RCC 7860 (cell line): ENCODE results near the gene RNASE11.
"Not testable (repeated sequence)": the region's sequence is repeated elsewhere in the genome, so short reads cannot be mapped to it uniquely, and the experiment has no call there.

Experiments used
- DNase-seq: peaks from one replicate; pipeline ENCODE4 v3.0.0-alpha.2; 2015; ENCODE audit warnings: low spot score
- FAIRE-seq: peaks from 2 replicates; lab custom pipeline; 2012; peaks lifted over from hg19 to GRCh38; lab: Jason Lieb, UNC

Gene RNASE11

DNA sequence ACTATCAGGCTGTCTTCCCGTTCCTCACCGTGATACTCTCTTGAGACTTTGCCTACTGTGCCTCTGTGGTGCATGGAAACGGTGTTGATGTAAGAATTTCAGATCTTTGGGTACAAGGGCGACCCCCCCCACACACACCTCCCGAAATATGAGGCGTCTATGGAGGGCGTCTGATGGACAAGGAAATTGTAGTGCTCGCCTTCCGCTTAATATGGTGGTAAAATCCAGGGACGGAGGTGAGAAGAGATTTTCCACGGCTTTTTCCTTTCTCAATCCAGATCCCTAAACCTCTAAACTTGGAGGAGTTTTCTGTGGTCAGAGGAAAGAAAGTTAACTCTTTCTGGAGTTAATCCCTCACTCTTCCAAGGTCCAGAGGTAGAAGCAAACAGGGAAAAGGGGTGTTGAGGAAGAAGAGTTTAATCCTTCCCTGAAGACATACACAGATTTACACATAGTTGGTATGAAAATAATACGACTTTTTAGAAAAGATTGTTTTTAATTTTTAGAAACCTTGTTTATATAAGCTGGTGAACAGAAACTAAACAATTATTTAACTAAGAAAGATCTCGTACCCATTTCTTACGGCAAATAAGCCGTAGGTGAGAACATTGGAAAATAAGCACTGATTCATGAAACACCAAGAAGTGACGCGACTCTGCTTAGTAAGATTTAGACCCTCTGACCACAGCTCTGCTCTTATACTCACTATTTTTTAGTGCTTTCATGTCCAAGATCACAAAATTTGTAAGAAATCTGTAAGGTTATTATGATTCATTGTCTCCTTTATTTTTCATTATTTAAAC, 26.4 kb upstream of the RNASE11 start:
- FAIRE-seq = no peak
- no peak for DNase-seq

DNA sequence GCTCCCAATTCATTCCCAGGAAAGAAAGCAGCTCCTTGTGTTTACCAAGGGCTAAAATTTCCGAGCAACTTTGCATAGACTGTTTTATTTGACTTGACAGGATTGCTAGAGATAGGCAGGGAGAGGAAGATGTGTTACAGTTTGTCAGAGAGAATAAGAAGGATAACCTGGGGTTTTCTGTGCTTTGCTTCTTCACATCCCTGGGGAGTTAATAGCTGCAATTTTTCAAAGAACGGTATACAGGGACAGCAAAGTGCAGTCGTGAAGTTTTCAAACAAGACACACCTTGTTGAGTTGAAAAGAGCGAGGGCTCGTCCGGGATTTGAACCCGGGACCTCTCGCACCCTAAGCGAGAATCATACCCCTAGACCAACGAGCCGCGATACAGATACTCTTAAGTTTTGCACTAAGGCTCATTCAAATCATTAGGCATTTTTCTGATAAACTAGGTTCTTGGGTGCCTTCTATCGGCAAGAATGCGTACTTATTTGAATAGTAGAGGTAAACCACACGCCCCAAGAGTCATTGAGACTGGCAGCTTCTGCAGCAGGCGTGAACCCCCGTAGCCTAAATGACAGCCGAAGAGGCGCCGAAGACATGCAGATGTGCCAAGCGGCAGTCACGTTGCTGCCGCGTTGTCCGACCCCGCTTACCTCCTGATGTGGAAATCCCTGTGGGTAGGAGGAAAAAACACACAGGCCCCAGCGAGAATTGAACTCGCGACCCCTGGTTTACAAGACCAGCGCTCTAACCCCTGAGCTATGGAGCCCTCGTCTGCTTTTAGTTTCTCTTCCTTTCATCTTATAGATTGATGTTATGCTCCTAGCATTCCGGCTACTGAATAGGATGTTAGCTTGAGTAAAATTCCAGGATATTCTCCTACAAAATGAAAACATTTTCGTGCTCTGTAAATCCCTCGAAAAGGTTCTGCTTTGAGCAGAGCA, 25.6 kb upstream of the RNASE11 start:
- DNase-seq (peak; percentile 96), FAIRE-seq (peak; percentile 76)

DNA sequence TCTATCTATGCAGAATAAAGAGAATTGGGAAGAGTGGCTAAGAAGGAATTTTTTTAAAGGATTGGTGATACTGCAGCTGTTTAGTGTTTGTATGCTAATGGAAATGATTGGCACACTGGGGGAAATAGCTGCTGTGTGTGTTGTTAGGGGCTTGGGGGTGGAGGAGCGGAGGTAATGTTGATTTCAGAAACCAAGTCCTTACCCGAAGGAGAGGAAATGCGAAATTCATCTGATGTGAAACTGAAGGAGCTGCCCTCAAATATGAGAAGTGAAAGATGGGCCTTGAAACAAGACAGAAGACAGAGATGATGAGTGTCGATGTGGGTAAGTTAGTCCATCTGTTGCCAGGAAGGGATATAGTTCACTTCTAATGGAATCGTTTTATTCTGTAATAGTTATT, 24.6 kb upstream of the RNASE11 start:
- DNase-seq (no peak), FAIRE-seq (no peak)

DNA sequence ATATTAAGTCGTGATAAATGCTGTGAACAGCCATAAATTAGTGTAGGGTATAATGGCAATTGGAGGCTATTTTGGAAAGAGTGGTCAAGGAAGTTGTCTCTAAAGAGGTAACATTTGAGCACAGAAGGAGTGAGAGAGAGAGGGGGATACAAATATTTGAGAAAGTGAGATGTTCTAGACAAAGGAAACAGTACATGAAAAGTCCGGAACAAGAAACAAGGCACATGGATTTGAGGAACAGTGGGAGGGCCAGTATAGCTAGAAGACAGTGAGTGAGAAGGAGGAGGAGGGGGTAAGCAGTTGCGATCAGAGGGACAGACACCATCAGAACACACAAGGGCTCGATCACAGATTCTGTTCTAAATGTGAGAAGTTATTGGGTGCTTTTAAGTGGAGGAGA, 23.5 kb upstream of the RNASE11 start:
- FAIRE-seq = no peak
- DNase-seq = no peak

DNA sequence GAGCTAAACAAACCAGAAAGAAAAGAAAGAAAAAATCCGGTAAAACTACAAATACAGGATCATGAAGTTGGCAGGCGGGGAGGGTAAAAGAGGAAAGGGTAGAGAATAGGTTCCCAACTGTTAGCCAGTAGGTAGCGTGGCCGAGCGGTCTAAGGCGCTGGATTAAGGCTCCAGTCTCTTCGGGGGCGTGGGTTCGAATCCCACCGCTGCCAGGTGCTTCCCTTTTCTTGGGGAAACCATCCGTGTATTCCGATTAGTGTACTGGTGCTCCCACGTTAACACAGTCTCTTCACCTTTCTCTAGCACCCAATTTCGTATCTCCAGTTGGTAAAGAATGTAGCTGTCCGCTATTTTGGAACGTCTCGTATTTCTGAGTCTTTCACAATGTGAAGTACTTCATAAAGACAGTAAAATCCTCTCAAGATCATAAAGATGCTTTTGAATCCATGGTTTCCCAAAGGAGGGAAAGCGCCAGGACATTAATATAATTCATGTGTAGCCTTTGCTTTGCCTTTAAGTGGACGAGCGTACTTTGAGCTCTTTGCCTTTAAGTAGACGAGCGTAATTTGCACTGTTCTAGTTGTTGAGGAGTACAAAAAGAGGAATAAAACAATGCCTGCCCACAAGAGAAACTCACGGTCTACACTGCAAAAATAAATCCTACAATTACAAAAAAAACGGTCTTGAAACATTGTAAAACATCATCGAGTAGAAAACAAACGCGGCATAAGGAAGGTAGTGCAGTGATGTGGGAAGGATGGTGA, 22.4 kb upstream of the RNASE11 start:
- DNase-seq (peak; percentile 79), FAIRE-seq (no peak)

DNA sequence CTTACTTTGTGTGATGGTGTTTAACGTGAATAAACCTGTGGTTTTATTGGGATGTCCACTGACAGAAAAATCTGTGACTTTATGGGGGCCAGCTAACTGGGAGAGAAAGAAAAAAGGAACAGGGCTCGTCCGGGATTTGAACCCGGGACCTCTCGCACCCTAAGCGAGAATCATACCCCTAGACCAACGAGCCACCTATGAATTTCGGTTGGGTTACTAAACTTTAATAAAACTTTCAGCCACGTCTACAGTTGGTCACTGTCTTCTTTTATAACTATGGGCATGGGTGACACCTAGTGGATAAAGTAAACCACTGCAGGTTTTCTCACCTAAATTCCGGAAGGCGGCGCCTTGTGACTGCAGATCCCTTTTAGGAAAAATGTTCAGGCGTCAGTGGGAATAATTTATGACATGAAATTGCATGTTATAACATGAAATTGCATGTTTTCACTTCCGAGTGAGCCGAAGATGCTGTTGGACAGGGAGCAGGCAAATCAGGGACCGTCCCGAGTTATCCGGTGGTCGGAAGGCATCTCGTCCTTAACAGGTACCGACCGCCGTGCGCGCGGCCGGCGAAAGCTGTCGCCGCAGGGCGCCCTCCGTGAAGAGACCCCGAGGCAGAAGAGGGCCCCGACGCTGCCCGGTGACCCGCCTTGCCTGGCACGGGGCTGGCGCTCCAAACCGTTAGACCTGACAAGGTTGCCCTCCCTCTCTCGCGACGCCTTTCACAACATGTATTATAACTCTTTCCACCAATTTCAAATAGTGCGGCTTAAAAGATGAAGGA, 21.6 kb upstream of the RNASE11 start:
- peak; percentile 82 for DNase-seq

DNA sequence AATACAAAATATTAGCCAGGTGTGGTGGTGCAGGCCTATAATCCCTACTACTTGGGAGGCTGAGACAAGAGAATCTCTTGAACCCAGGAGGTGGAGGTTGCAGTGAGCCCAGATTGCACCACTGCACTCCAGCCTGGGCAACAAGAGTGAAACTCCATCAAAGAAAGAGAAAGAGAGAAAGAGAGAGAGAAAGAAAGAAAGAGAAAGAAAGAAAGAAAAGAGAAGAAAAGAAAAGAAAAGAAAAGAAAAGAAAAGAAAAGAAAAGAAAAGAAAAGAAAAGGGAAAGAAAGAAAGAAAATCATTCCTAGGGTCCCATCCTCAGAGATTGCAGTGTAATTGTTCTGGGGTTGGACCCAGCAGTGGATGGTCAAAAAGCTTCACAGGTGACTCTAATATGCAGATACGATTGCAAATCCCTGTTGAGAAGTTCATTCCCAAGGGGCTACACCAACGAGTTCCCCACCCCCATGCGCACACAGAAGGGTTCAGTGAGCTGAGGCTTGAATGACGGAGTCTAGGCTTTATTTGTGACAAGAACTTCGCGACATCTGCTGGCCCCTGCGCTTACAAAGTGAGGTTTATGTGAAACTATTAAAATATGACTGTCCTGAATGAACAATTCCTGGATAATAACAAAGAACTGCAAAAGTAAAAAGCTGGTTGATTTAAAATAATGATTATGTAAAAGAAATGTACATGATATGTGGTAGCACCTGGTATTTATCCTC, 20.7 kb upstream of the RNASE11 start:
- FAIRE-seq (no peak), DNase-seq (no peak)

More for the DNA sequence above, 21.6 kb upstream of the RNASE11 start:
- FAIRE-seq = no peak

DNA sequence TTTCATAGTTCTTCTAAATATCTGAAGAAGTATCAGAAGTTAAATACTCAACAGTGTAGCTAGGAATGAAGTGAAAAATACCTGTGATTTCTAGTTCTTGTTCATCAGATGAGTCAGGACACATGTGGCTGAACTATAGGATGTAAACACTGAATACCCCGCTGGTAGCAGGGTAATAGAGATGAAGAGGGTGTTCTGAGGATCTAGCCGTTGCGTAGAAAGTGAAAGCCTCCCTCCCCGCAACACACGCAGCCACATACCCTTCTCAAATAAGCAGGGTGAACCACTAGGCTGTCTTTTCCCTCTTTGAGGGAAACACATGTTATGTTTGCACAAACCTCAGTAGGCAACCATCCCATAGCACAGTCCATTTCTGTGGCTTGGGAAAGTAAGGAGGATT, 19.8 kb upstream of the RNASE11 start:
- FAIRE-seq (no peak), DNase-seq (no peak)

DNA sequence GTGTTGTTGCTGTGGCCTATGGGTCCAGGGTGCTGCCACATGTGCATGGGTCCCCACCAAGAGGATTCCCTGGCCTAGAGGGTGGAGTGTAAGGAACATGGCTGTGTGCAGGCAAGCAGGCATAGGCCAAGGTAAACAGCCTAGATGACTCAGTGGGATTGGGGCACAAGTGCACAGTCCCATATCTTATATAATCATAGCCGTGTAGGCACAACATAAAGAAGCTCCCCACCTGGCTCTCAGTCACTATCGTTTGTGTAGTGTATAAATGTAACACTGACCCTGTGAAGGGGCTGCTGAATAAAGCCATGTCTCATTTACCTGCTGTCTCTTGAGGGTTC, 19.1 kb upstream of the RNASE11 start:
- FAIRE-seq (no peak), DNase-seq (no peak)

DNA sequence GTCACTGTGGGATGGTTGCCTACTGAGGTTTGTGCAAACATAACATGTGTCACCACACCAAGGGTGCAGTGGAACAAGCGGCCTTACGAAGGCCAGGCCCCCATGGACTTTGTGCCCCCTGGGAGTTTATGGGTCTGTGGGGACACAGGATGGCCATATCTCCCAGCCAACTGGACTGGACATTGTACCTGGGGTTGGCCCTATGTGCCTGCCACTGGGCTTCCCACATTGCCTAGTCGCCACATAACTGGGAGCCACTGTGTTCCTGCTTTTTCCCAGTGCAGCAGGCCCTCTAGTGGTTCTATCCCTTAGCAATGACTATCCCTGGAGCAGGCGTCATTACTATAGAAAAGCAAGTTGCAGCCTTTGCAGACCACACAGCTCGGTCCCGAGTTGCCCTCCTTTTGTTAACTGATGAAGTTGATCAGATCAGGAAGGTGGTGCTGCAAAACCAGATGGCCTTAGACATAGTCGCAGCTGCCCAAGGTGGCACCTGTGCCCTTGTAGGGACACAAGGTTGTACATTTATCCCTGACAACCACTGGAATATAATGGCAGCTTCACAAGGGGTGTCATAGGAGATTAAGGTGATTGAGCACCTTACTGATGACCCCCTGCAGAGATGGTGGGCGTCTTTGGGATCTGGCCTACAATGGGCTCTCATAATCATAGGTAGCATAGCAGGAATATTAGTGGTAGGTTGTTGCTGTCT, 18.5 kb upstream of the RNASE11 start:
- FAIRE-seq = no peak
- no peak for DNase-seq

DNA sequence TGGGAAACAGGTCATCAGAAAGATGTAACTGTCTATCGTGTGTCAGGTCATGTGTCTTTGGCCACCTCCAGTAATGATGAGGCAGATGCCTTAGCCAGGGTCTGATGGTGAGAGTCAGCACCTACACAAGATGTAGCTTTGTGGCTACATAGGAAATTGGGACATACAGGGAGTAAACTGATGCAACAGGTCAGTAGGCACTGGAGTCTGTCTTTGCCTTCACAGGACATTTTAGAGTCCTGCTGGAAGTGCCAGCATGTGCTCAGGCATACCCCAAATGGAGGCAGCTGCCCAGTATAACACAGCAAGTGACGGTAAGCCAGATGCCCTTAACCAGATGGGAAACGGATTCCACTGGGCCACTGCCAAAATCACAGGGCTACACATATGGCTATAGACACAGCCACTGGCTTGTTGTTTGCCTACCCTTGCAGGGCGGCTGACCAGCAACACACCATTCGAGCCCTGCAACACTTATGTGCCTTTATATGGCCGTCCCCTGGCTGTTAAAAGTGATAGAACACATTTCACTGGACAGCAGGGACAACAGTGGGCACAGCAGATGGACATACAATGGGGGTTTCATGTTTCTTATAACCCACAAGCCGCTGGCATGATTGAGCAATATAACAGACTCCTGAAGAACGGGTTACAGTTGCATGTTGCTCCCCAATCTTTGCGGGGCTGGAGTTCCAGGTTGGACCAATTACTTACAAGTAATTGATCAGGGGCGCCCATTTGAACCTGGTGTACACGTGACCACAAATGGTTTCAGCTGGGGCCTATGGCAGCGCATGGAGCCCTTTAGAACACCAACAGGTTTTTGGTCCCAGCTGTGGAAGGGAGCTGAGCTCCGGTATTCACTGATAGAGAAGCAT, 16.3 kb upstream of the RNASE11 start:
- FAIRE-seq = no peak
- no peak for DNase-seq

DNA sequence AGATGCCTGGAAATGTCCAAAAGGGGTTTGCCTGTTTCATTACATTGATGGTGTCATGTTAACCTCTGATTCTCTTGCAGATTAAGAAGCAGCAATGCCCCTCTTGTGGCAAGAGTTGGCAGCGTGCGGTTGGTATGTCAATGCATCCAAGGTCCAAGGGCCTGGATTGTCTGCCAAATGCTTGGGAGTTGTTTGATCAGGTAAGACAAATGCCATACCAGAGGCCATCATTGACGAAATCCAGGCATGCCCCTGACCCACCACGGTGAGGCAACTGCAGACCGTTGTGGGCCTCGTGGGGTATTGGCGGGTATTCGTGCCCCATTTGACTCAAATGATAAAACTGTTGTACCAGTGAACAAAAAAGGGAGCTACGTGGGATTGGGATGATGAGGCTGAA, 14.8 kb upstream of the RNASE11 start:
- DNase-seq = no peak
- FAIRE-seq = no peak

DNA sequence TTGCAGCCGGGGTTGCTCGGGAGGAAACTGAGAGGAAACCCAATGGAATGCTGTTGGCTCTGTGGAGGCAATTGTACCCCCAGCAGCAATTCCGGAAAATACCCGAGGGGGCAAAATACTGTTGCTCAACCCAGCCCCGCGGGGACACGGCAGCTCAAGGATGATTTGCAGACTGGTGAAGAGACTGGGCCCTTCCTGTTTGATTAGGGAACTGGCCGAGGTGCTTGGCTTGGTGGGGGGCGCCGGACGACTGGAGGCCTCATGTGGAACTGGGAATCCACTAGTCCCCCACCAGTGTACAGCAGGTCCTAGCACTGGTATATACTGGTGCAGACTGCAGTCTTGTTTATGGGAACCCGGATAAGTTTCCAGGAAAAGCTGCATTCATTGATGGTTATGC, 13.7 kb upstream of the RNASE11 start:
- DNase-seq = no peak
- FAIRE-seq = no peak

DNA sequence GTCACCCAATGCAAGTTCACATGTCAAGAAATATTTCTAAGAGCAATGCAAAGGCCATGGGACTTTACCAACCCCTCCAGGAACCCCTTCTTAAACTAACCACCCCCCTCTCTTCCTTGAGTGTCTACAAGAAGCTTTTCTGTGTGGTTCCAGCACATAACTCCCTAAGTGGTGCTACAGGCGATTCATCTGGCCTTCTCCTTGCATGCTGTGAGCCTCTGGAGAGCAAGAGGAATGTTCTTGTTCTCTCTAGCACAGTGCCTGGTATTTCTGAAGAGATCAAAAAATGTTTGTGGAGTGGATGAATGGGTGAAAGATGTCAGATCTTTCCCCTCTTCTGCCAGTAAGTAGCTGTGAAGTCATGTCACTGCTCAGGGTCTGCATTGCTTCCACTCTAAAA, 9.3 kb upstream of the RNASE11 start:
- FAIRE-seq (no peak), DNase-seq (no peak)

DNA sequence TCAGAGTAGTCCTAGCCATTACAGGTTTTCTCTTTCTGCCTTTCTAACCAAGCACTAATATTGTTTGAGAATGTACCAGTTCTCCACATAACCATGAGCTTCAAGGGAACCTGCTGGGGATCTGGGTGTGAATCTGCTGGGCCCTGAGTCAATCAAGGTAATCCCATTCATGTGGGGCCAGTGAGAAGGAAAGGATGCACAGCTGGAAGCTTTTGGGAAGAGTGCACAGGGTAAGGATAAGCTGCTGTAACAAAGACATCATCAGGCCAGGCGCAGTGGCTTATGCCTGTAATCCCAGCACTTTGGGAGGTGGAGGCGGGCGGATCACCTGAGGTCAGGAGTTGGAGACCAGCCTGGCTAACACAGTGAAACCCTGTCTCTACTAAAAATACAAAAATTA, 7.9 kb upstream of the RNASE11 start:
- not testable (repeated sequence) for FAIRE-seq

DNA sequence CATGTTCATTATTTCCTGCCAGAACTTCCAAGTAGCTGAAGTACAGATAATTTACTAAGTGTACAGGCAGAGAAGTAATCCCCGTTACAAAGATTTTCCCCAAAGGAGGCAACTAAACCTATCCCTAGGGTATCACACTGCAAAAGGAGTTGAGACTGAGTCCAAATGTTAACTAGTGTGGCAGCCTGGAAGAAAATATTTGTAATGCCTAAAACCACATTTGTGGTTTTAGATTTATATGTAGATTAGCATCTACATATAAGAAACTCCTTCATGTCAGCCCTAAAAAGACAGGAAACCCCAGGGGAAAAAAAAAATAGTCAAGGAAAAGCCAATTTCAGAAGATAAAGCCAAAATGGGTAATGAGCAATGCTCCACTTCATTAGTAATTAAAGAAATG, 4.8 kb upstream of the RNASE11 start:
- DNase-seq (no peak), FAIRE-seq (no peak)

More for the DNA sequence above, 7.9 kb upstream of the RNASE11 start:
- DNase-seq = not testable (repeated sequence)

DNA sequence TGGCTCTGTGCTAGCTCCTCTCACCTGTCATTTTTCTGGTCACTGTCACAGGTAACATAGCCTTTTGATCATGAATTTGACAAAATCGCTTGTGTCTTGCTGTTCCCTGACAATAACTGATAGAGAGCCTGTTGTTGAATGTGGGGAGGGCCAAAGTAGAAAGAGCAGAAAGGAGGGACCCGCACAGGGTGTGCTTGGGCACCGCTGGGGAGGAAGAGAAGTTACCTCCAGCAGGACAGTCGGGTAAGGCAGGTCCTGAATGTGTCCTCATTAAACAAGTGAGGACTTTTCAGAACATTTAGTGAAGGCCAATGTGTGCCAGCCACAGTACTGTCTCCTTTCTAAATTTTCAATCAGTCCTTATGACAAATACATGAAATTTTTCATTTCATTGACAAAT, 3.4 kb upstream of the RNASE11 start, which contains the start of gene RNASE12:
Gene RNASE12 (minus strand): TSS at position 142 of the 400 bp plus-strand sequence. CDS start 653 bp downstream, outside the sequence.
- no peak for FAIRE-seq
- no peak for DNase-seq

DNA sequence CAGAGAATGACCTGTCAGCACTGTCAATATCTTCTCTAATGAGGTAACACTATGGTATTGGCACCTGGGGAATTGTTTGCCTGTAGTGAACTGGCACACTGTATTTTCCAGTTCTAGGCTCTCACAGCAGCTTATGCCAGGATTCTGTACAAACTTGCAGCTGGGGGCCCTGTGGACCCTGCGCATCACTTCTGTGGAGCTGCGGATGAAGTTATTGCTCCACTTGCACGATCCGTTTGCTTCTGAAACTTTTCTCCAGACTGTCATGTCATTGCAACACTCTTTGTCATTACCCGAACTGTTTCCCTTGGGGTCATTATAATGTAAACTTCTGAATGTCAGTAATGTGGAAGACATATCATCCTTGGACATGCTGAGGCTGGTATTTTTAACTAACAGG, 3.9 kb downstream of the RNASE11 start:
- DNase-seq (no peak), FAIRE-seq (no peak)
